ENCODE results near the gene NOTCH4. TPM values are rescaled to one million over a fixed set of nuclear protein-coding genes. Genes with fewer than 3 reads are reported as not detected.

Gene NOTCH4
- total and polyA plus RNA-seq, 9 of the 15 experiments (the other 6 are each of a cell fraction or from before 2014, with no cell fraction given) = 0.24 to 4.3 (median 1.7) TPM

DNA sequence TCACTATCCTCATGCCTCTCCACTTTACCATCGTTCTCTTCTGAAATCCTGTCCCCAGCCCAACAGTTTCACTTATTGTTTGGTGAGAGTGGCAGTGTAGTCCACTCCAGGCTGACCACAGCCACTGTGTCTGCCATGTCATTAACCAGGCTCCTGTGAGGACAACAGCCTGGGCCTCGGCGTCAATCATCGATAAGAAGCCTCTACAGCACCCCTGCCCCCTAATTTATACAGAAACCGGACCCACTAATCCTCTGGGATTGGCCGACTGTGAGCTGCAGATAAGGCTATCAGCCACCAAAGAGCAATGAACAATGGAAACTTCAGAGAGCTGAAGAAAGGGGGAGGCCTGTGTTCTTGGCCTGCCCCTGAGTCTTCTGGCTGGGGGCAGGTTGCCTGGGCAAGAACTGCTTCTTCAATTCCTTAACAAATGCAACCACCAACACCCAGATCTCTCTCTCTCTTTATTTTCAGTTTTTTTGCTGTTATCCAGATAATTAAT lies 56.1 kb downstream of the NOTCH4 start (continued):
- peak; percentile 44; the same call in 1 of the 2 replicates for TF ChIP-seq HINFP (tag; conservative IDR thresholded peaks at IDR 0.05; ENCODE audit: low read depth)
- TF ChIP-seq CBFA2T3 (IDR thresholded peaks at IDR 0.05) = peak; percentile 97
- peak; percentile 67; the same call in 1 of the 2 replicates for TF ChIP-seq BCOR (IDR thresholded peaks at IDR 0.05)
- no peak for TF ChIP-seq IFI16 (CRISPR knock-in tag; IDR thresholded peaks at IDR 0.05)
- TF ChIP-seq, protein P1, sequence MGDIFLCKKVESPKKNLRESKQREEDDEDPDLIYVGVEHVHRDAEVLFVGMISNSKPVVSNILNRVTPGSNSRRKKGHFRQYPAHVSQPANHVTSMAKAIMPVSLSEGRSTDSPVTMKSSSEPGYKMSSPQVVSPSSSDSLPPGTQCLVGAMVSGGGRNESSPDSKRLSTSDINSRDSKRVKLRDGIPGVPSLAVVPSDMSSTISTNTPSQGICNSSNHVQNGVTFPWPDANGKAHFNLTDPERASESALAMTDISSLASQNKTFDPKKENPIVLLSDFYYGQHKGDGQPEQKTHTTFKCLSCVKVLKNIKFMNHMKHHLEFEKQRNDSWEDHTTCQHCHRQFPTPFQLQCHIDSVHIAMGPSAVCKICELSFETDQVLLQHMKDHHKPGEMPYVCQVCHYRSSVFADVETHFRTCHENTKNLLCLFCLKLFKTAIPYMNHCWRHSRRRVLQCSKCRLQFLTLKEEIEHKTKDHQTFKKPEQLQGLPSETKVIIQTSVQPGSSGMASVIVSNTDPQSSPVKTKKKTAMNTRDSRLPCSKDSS (IDR thresholded peaks at IDR 0.05; ENCODE audit: low read depth, partially characterized antibody) = no peak
- peak; percentile 84 to 90; a peak in 3 of 4 replicates for TF ChIP-seq HDAC1 (IDR thresholded peaks at IDR 0.05)
- TF ChIP-seq, protein P2, sequence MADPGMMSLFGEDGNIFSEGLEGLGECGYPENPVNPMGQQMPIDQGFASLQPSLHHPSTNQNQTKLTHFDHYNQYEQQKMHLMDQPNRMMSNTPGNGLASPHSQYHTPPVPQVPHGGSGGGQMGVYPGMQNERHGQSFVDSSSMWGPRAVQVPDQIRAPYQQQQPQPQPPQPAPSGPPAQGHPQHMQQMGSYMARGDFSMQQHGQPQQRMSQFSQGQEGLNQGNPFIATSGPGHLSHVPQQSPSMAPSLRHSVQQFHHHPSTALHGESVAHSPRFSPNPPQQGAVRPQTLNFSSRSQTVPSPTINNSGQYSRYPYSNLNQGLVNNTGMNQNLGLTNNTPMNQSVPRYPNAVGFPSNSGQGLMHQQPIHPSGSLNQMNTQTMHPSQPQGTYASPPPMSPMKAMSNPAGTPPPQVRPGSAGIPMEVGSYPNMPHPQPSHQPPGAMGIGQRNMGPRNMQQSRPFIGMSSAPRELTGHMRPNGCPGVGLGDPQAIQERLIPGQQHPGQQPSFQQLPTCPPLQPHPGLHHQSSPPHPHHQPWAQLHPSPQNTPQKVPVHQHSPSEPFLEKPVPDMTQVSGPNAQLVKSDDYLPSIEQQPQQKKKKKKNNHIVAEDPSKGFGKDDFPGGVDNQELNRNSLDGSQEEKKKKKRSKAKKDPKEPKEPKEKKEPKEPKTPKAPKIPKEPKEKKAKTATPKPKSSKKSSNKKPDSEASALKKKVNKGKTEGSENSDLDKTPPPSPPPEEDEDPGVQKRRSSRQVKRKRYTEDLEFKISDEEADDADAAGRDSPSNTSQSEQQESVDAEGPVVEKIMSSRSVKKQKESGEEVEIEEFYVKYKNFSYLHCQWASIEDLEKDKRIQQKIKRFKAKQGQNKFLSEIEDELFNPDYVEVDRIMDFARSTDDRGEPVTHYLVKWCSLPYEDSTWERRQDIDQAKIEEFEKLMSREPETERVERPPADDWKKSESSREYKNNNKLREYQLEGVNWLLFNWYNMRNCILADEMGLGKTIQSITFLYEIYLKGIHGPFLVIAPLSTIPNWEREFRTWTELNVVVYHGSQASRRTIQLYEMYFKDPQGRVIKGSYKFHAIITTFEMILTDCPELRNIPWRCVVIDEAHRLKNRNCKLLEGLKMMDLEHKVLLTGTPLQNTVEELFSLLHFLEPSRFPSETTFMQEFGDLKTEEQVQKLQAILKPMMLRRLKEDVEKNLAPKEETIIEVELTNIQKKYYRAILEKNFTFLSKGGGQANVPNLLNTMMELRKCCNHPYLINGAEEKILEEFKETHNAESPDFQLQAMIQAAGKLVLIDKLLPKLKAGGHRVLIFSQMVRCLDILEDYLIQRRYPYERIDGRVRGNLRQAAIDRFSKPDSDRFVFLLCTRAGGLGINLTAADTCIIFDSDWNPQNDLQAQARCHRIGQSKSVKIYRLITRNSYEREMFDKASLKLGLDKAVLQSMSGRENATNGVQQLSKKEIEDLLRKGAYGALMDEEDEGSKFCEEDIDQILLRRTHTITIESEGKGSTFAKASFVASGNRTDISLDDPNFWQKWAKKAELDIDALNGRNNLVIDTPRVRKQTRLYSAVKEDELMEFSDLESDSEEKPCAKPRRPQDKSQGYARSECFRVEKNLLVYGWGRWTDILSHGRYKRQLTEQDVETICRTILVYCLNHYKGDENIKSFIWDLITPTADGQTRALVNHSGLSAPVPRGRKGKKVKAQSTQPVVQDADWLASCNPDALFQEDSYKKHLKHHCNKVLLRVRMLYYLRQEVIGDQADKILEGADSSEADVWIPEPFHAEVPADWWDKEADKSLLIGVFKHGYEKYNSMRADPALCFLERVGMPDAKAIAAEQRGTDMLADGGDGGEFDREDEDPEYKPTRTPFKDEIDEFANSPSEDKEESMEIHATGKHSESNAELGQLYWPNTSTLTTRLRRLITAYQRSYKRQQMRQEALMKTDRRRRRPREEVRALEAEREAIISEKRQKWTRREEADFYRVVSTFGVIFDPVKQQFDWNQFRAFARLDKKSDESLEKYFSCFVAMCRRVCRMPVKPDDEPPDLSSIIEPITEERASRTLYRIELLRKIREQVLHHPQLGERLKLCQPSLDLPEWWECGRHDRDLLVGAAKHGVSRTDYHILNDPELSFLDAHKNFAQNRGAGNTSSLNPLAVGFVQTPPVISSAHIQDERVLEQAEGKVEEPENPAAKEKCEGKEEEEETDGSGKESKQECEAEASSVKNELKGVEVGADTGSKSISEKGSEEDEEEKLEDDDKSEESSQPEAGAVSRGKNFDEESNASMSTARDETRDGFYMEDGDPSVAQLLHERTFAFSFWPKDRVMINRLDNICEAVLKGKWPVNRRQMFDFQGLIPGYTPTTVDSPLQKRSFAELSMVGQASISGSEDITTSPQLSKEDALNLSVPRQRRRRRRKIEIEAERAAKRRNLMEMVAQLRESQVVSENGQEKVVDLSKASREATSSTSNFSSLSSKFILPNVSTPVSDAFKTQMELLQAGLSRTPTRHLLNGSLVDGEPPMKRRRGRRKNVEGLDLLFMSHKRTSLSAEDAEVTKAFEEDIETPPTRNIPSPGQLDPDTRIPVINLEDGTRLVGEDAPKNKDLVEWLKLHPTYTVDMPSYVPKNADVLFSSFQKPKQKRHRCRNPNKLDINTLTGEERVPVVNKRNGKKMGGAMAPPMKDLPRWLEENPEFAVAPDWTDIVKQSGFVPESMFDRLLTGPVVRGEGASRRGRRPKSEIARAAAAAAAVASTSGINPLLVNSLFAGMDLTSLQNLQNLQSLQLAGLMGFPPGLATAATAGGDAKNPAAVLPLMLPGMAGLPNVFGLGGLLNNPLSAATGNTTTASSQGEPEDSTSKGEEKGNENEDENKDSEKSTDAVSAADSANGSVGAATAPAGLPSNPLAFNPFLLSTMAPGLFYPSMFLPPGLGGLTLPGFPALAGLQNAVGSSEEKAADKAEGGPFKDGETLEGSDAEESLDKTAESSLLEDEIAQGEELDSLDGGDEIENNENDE (IDR thresholded peaks at IDR 0.05; ENCODE audit: low read depth, low read length) = no peak
- TF ChIP-seq, protein P3, sequence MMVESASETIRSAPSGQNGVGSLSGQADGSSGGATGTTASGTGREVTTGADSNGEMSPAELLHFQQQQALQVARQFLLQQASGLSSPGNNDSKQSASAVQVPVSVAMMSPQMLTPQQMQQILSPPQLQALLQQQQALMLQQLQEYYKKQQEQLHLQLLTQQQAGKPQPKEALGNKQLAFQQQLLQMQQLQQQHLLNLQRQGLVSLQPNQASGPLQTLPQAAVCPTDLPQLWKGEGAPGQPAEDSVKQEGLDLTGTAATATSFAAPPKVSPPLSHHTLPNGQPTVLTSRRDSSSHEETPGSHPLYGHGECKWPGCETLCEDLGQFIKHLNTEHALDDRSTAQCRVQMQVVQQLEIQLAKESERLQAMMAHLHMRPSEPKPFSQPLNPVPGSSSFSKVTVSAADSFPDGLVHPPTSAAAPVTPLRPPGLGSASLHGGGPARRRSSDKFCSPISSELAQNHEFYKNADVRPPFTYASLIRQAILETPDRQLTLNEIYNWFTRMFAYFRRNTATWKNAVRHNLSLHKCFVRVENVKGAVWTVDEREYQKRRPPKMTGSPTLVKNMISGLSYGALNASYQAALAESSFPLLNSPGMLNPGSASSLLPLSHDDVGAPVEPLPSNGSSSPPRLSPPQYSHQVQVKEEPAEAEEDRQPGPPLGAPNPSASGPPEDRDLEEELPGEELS (CRISPR knock-in tag; IDR thresholded peaks at IDR 0.05; ENCODE audit: borderline replicate concordance) = no peak

Data from K562 (cell line).